Stimulated activated effector memory CD8-positive, alpha-beta T cell treated with anti-CD3 and anti-CD28 coated beads, Interleukin-12 subunit alpha, Interleukin-12 subunit beta, amount 100 ng/mL, for 72 hours (primary cell): ENCODE measurements around the gene SEC61A1.

Experiments used
- ATAC-seq: fragments of 150-1000 bp; cut with Tn5 transposase; 2 replicates; pipeline ENCODE4 v1.10.0; 2021
- DNase-seq, 2 donors: peaks; one replicate each; pipeline ENCODE4 v3.0.0; 2021 to 2022; ENCODE audit warnings: low spot score in 2 of 2
- H3K27ac Mint-ChIP-seq: one replicate; pipeline ENCODE4 v1.8.0; 2022; ENCODE audit warnings: mild to moderate bottlenecking, mixed read lengths
- H3K36me3 Mint-ChIP-seq: one replicate; pipeline ENCODE4 v1.8.0; 2022; ENCODE audit warnings: mild to moderate bottlenecking, mixed read lengths
- H3K4me1 Mint-ChIP-seq: one replicate; pipeline ENCODE4 v1.8.0; 2022; ENCODE audit warnings: mixed read lengths
- H3K4me3 Mint-ChIP-seq: one replicate; pipeline ENCODE4 v1.8.0; 2022; ENCODE audit warnings: mild to moderate bottlenecking, mixed read lengths
- H3K9me3 Mint-ChIP-seq: one replicate; pipeline ENCODE4 v1.8.0; 2022; ENCODE audit warnings: mixed read lengths

SEC61A1 gene

GRCh38 chr3:128070898-128071591 lies 18.8 kb downstream of the SEC61A1 start:
- Mint-ChIP-seq H3K27ac (peak overlapping the region; percentile 23), H3K4me3 (no peak overlapping the region), H3K4me1 (peaks cover 24% of the 10 kb centered on the region), H3K9me3 (no peaks in the 10 kb centered on the region), H3K36me3 (peaks cover 94% of the 10 kb centered on the region)
- no peak for ATAC-seq
- no peak for DNase-seq

DNA sequence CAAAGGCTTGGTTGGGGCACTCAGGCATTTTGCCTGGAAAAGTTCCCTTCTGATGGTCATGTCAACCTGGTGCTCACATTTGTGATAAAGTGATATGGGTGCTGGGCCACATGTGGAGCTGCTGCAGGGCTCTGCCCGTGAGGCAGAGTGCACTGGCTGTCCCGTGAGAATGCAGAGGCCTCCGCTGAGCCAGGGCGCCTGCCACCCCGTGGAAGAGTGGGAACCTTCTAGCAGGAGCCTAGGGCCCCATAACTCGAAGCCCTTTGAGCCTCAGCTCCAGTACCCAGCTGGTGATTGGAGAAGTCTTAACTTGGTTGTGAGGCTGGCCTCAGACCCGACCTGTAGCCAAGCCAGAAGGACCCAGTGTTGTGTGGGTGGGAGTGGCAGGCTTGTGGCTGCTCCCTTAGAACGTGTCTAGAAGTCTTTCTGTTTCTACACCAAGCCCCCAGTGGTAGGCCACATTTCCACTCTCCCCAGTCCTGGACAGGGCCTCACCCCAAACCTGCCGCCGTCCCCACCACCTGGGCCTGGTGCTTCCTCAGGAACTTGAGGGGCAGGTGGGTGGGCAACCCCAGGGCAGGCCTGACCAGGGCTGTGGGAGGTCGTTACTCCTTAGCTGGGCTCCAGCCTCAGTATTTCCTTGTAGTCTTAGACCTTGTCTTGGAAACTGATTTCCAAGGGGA lies 19.7 kb downstream of the SEC61A1 start:
- DNase-seq (no peak), ATAC-seq (no peak)
- H3K9me3 Mint-ChIP-seq = no peaks in the 10 kb centered on the region
- peaks cover 85% of the 10 kb centered on the region for H3K36me3 Mint-ChIP-seq
- H3K4me3 Mint-ChIP-seq = no peak overlapping the region
- H3K4me1 Mint-ChIP-seq = peaks cover 24% of the 10 kb centered on the region
- H3K27ac Mint-ChIP-seq = peak overlapping the region; percentile 12

- Mint-ChIP-seq H3K9me3 (no peaks in the 10 kb centered on the region), H3K27ac (peak overlapping the region; percentile 12), H3K36me3 (peaks cover 78% of the 10 kb centered on the region), H3K4me3 (no peak overlapping the region), H3K4me1 (peaks cover 19% of the 10 kb centered on the region)
- ATAC-seq (no peak), DNase-seq (no peak)
Observed at GRCh38 chr3:128072454-128073184, 20.4 kb downstream of the SEC61A1 start.

GRCh38 chr3:128073185-128073725 lies 21.0 kb downstream of the SEC61A1 start:
- H3K4me3 Mint-ChIP-seq = no peak overlapping the region

DNA sequence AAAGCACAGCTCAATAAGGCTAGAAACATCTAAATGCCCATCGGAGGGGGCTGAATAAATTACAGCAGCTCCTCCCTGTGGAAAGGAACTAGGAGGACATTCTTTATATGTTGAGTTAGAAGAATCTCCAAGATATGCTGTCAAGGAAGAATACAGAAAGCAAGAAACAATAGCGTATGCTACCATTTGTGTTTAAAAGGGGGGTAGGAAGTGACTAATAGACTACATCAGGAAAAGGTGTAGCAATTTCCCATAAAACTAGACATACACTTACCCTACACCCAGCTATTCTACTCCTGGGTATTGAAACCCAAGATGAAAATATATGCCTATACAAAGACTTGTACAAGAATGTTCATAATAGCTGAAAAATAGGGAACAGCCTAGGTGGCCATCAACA lies 21.6 kb downstream of the SEC61A1 start:
- ATAC-seq = no peak
- Mint-ChIP-seq H3K9me3 (no peaks in the 10 kb centered on the region), H3K27ac (no peak overlapping the region), H3K4me3 (no peak overlapping the region), H3K36me3 (peaks cover 71% of the 10 kb centered on the region), H3K4me1 (peaks cover 12% of the 10 kb centered on the region)
- no peak for DNase-seq

More at GRCh38 chr3:128073185-128073725, 21.0 kb downstream of the SEC61A1 start:
- ATAC-seq (no peak), DNase-seq (no peak)
- Mint-ChIP-seq H3K9me3 (no peaks in the 10 kb centered on the region), H3K27ac (no peak overlapping the region), H3K36me3 (peaks cover 72% of the 10 kb centered on the region), H3K4me1 (peaks cover 15% of the 10 kb centered on the region)

GRCh38 chr3:128074851-128075521 lies 22.7 kb downstream of the SEC61A1 start:
- peaks cover 12% of the 10 kb centered on the region for H3K4me1 Mint-ChIP-seq
- H3K27ac Mint-ChIP-seq = peak overlapping the region; percentile 37
- H3K4me3 Mint-ChIP-seq = peak overlapping the region; percentile 55
- ATAC-seq = no peak
- DNase-seq = no peak
- H3K36me3 Mint-ChIP-seq = peaks cover 64% of the 10 kb centered on the region
- H3K9me3 Mint-ChIP-seq = no peaks in the 10 kb centered on the region

DNA sequence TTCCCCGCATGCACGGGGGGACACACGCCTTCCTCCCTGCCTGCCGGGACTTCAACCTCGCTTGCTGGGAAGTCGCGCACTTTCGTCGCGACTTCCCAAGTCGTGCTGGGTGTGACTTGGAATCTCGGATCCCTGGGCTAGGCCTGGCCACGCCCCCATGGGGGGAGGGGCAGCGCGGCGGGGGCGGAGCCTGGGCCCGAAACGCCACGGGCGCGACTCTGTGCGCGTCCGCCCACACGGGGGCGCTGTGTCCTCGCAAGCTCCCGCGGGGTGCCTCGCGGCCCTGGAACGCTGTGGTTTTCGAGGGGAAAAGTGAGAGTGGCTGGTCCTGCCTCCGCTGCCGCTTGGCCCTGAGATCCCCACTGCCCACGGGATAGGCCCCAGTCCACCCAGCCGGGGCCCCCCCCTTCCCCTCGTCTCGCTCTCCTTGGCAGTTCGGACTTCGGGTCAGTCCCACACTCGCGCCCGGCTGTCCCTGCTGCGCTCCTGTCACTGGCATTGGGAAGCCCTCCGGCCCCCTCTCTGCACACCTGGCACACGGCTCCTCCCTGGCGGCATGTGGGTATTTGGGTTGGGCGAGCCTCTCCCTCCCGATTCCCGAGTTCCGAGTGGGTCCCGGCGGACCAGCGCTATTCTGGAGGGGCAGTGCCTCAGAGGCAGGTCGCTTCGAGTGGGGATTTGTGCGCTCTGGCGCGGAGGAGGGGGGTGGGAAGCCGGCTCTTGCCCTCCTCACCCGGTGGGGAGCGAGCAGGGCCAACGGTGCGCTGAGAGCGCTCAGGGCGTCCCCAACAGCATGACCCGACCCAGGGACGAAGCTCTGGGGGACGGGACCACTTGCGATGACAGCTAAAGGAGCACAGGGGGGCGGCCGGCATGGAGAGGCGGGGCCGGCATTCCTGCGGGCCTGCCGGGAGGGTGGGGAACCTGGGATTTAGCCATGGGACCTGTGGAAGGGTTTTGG lies 23.6 kb downstream of the SEC61A1 start:
- DNase-seq (peak; percentile 89 to 91), ATAC-seq (peak; percentile 76)
- Mint-ChIP-seq H3K27ac (peak overlapping the region; percentile 37), H3K9me3 (no peaks in the 10 kb centered on the region), H3K4me1 (peaks cover 19% of the 10 kb centered on the region), H3K36me3 (peaks cover 63% of the 10 kb centered on the region), H3K4me3 (peak overlapping the region; percentile 55)

GRCh38 chr3:128076483-128077201 lies 24.4 kb downstream of the SEC61A1 start:
- Mint-ChIP-seq H3K27ac (no peak overlapping the region), H3K36me3 (peaks cover 63% of the 10 kb centered on the region), H3K4me3 (peak overlapping the region; percentile 55), H3K9me3 (no peaks in the 10 kb centered on the region), H3K4me1 (peaks cover 19% of the 10 kb centered on the region)
- no peak for DNase-seq
- ATAC-seq = peak; percentile 27

GRCh38 chr3:128077202-128077624 lies 25.0 kb downstream of the SEC61A1 start:
- ATAC-seq (no peak), DNase-seq (no peak)
- H3K4me3 Mint-ChIP-seq = no peak overlapping the region
- H3K4me1 Mint-ChIP-seq = peaks cover 19% of the 10 kb centered on the region
- H3K27ac Mint-ChIP-seq = no peak overlapping the region
- peaks cover 63% of the 10 kb centered on the region for H3K36me3 Mint-ChIP-seq
- H3K9me3 Mint-ChIP-seq = no peaks in the 10 kb centered on the region

DNA sequence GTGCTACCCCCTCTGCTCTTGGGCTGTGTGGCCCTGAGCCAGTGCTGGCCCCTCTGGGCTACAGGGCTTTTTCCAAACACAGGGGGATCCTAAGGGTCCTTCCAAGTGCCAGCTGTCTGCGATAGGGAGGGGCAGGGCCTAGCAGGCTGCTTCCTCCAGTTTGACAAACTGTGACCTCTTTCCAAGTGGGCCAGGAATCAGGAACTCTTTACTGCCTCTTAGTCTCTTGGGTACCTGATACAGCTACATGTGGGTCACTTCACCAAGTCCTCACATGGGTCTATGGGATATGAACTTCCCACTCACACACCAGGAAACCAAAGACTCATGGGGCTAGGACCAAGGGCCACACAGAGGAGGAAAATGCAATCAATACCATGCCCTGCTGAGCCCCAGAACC lies 25.4 kb downstream of the SEC61A1 start:
- no peak overlapping the region for H3K4me3 Mint-ChIP-seq
- H3K36me3 Mint-ChIP-seq = peaks cover 62% of the 10 kb centered on the region
- H3K27ac Mint-ChIP-seq = peak overlapping the region; percentile 69
- no peak for DNase-seq
- peaks cover 19% of the 10 kb centered on the region for H3K4me1 Mint-ChIP-seq
- ATAC-seq = no peak
- no peaks in the 10 kb centered on the region for H3K9me3 Mint-ChIP-seq

- Mint-ChIP-seq H3K9me3 (no peaks in the 10 kb centered on the region), H3K36me3 (peaks cover 64% of the 10 kb centered on the region), H3K27ac (no peak overlapping the region), H3K4me3 (no peak overlapping the region), H3K4me1 (peaks cover 19% of the 10 kb centered on the region)
- no peak for DNase-seq
- no peak for ATAC-seq
Observed at GRCh38 chr3:128078322-128078721, 26.1 kb downstream of the SEC61A1 start.

- Mint-ChIP-seq H3K4me1 (peaks cover 19% of the 10 kb centered on the region), H3K9me3 (no peaks in the 10 kb centered on the region), H3K4me3 (no peak overlapping the region), H3K27ac (no peak overlapping the region), H3K36me3 (peaks cover 64% of the 10 kb centered on the region)
- ATAC-seq = no peak
- no peak for DNase-seq
Observed at GRCh38 chr3:128078875-128079274, 26.6 kb downstream of the SEC61A1 start.

DNA sequence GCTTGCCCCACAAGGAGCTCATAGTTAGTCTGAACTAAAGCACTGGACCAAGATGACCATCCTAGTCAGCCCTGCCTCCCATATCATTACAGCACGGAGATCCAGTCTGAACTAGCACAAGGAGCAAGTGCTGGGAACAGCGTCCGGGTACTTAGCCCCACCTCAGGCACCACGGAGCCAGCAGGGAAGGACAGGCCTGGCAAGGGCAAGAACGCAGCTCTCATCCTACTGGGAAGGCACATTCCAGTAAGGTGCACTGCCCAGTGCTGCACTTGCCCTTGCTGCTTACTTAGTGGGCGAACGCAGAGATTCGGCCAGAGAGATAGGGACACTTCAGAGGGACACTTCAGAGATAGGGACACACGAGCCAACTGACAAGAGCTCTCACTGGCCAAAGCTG lies 27.6 kb downstream of the SEC61A1 start:
- Mint-ChIP-seq H3K4me3 (no peak overlapping the region), H3K27ac (no peak overlapping the region), H3K4me1 (peaks cover 15% of the 10 kb centered on the region), H3K36me3 (peaks cover 61% of the 10 kb centered on the region), H3K9me3 (no peaks in the 10 kb centered on the region)
- ATAC-seq = no peak
- no peak for DNase-seq
